IMR-90 (cell line): ENCODE measurements around the gene NUFIP1. TPM values are rescaled to one million over a fixed set of nuclear protein-coding genes. Genes with fewer than 3 reads are reported as not detected.

Experiments used
- ATAC-seq: fragments of 200-7000 bp; cut with Tn5 transposase; 2 replicates; pipeline ENCODE4 v1.9.1; 2020; ENCODE audit warnings: low read depth, mild to moderate bottlenecking, moderate library complexity
- BruUV-seq: library from RNA; stranded (reverse); fragments of 400-500 nt; replicated peaks from 2 replicates; lab custom pipeline; 2021; lab: Mats Ljungman, UMichigan
- CTCF ChIA-PET: fragments of 300-600 bp; formaldehyde crosslinking; extraction: SDS; loops from one replicate; lab custom pipeline; 2021; ENCODE audit warnings: antibody characterized with exemption; lab: Yijun Ruan, JAX
- POLR2A ChIA-PET: fragments of 300-600 bp; sonication (Branson Sonifier 250); formaldehyde crosslinking; loops from one replicate; lab custom pipeline; 2022; ENCODE audit warnings: antibody characterized with exemption; ENCODE audit not compliant: unreplicated experiment; lab: Charles Lee
- DNase-seq: peaks from one replicate; pipeline ENCODE4 v3.0.0; 2013
- H2AFZ ChIP-seq: replicated peaks from 2 replicates; pipeline ENCODE3; 2013; ENCODE audit warnings: low read length, mild to moderate bottlenecking; ENCODE audit not compliant: poor library complexity
- H2AK5ac ChIP-seq: 2 replicates; pipeline ENCODE4 v1.6.1; 2013; ENCODE audit warnings: low read depth, low read length, inconsistent platforms
- H2AK9ac ChIP-seq: replicated peaks from 2 replicates; pipeline ENCODE3; 2013; ENCODE audit warnings: mild to moderate bottlenecking, low read depth, low read length, moderate library complexity; ENCODE audit not compliant: poor library complexity
- H2BK120ac ChIP-seq: 2 replicates; pipeline ENCODE4 v1.6.1; 2013; ENCODE audit warnings: low read depth, low read length, inconsistent platforms
- H2BK15ac ChIP-seq: 3 replicates; pipeline ENCODE4 v1.6.1; 2013; ENCODE audit warnings: low read depth, low read length, inconsistent platforms
- H2BK20ac ChIP-seq: 2 replicates; pipeline ENCODE4 v1.6.1; 2013; ENCODE audit warnings: low read depth, mild to moderate bottlenecking, inconsistent platforms, low read length, moderate library complexity
- H2BK5ac ChIP-seq: 2 replicates; pipeline ENCODE4 v1.6.1; 2013; ENCODE audit warnings: mild to moderate bottlenecking, low read depth, low read length, inconsistent platforms; ENCODE audit not compliant: poor library complexity, severe bottlenecking
- H3K14ac ChIP-seq: replicated peaks from 2 replicates; pipeline ENCODE4 v1.6.1; 2013; ENCODE audit warnings: low read depth, low read length, inconsistent platforms
- H3K18ac ChIP-seq: 2 replicates; pipeline ENCODE4 v1.6.1; 2013; ENCODE audit warnings: low read depth, low read length, control low read depth
- H3K23ac ChIP-seq: 2 replicates; pipeline ENCODE4 v1.6.1; 2013; ENCODE audit warnings: low read depth, low read length, inconsistent platforms
- H3K27ac ChIP-seq: 2 replicates; pipeline ENCODE4 v1.5.1; 2013; ENCODE audit warnings: mild to moderate bottlenecking, control low read depth, low read length; ENCODE audit not compliant: insufficient read depth
- H3K27me3 ChIP-seq: 2 replicates; pipeline ENCODE4 v1.6.1; 2013; ENCODE audit warnings: low read length; ENCODE audit not compliant: control insufficient read depth, insufficient read depth
- H3K36me3 ChIP-seq: 2 replicates; pipeline ENCODE4 v1.6.1; 2013; ENCODE audit warnings: low read length, mixed read lengths; ENCODE audit not compliant: control insufficient read depth, insufficient read depth
- H3K4ac ChIP-seq: 2 replicates; pipeline ENCODE4 v1.6.1; 2013; ENCODE audit warnings: low read depth, low read length, inconsistent platforms
- H3K4me1 ChIP-seq: 2 replicates; pipeline ENCODE4 v1.6.1; 2013; ENCODE audit warnings: low read length, mixed read lengths; ENCODE audit not compliant: control insufficient read depth, insufficient read depth
- H3K4me2 ChIP-seq: 2 replicates; pipeline ENCODE4 v1.6.1; 2013; ENCODE audit warnings: low read depth, mild to moderate bottlenecking, control low read depth, low read length, moderate library complexity
- H3K4me3 ChIP-seq: 2 replicates; pipeline ENCODE4 v1.5.1; 2013; ENCODE audit warnings: low read depth, mild to moderate bottlenecking, control low read depth, low read length, moderate library complexity; ENCODE audit not compliant: insufficient read depth
- H3K56ac ChIP-seq: 2 replicates; pipeline ENCODE4 v1.6.1; 2013; ENCODE audit warnings: low read length, inconsistent platforms; ENCODE audit not compliant: insufficient read depth; ENCODE audit errors: extremely low read depth
- H3K79me1 ChIP-seq, 2 experiments: 2 replicates each; pipeline ENCODE4 v1.6.1; 2013; ENCODE audit warnings: low read length in 2 of 2, inconsistent platforms in 1 of 2, low read depth in 1 of 2
- H3K9ac ChIP-seq: 2 replicates; pipeline ENCODE4 v1.6.1; 2013; ENCODE audit warnings: low read depth, low read length, control low read depth
- H3K9me1 ChIP-seq: 2 replicates; pipeline ENCODE4 v1.6.1; 2013; ENCODE audit warnings: low read length, inconsistent platforms; ENCODE audit not compliant: insufficient read depth
- H3K9me3 ChIP-seq: 2 replicates; pipeline ENCODE4 v1.6.1; 2013; ENCODE audit warnings: low read length; ENCODE audit not compliant: control insufficient read depth, insufficient read depth
- H4K20me1 ChIP-seq: 2 replicates; pipeline ENCODE4 v1.6.1; 2013; ENCODE audit warnings: low read length, inconsistent platforms; ENCODE audit not compliant: insufficient read depth
- H4K5ac ChIP-seq: 2 replicates; pipeline ENCODE4 v1.6.1; 2013; ENCODE audit warnings: mild to moderate bottlenecking, low read depth, low read length, control low read depth
- H4K8ac ChIP-seq, 2 experiments: 2 replicates each; pipeline ENCODE4 v1.6.1; 2013; ENCODE audit warnings: low read depth in 2 of 2, low read length in 2 of 2, control low read depth in 1 of 2, inconsistent platforms in 1 of 2
- H4K91ac ChIP-seq: 2 replicates; pipeline ENCODE4 v1.6.1; 2013; ENCODE audit warnings: low read depth, low read length, inconsistent platforms; ENCODE audit not compliant: insufficient read depth
- CEBPB ChIP-seq: IDR thresholded peaks from 2 replicates; pipeline ENCODE4 v1.6.1; 2012; ENCODE audit warnings: low read depth, low read length, improper control_type of control experiment
- MAZ ChIP-seq: IDR thresholded peaks from 2 replicates; pipeline ENCODE4 v1.6.1; 2012; ENCODE audit warnings: low read depth, mild to moderate bottlenecking, low read length, improper control_type of control experiment, moderate library complexity, borderline replicate concordance
- RAD21 ChIP-seq: IDR thresholded peaks from 2 replicates; pipeline ENCODE4 v1.6.1; 2012; ENCODE audit warnings: low read length, improper control_type of control experiment
- RFX5 ChIP-seq: IDR thresholded peaks from 2 replicates; pipeline ENCODE4 v1.8.0; 2012; ENCODE audit warnings: low read depth, mild to moderate bottlenecking, low read length, moderate library complexity
- WGBS, 2 experiments: methylation state at CpG; one replicate each; pipeline versions ENCODE4 v1.1.5 to v1.1.7; 2013; ENCODE audit warnings: missing lambda C conversion rate in 2 of 2; ENCODE audit not compliant: insufficient read length in 1 of 2; ENCODE audit errors: extremely low coverage in 2 of 2; 5-methylcytosine and 5-hydroxymethylcytosine counted together
- dilution Hi-C: fragments of 300-500 bp; cut with HindIII; formaldehyde crosslinking; loops from one replicate; pipeline ENCODE4 v1.14.3; 2018; ENCODE audit warnings: low sequenced_read_pairs; ENCODE audit not compliant: unreplicated experiment
- in situ Hi-C: fragments of 300-500 bp; cut with MboI; formaldehyde crosslinking; loops from 3 replicates; pipeline ENCODE4 v1.14.3; 2019; ENCODE audit warnings: low sequenced_read_pairs, inconsistent platforms, mixed read lengths
- intact Hi-C: fragments of 100-400 bp; cut with micrococcal nuclease; formaldehyde crosslinking; loops from 2 replicates; pipeline ENCODE4 v1.10.0; 2022
- polyA plus RNA-seq, 3 experiments: library from polyadenylated mRNA; depleted of rRNA; stranded (reverse); fragments of >200 nt; gene quantifications; 2 replicates each; pipeline ENCODE4 v1.2.3, GENCODE V29; 2012; ENCODE audit warnings: low replicate concordance in 1 of 3
- total RNA-seq: library from RNA; depleted of rRNA; stranded (reverse); fragments of >200 nt; gene quantifications from 2 replicates; pipeline ENCODE4 v1.2.3, GENCODE V29; 2012

NUFIP1 gene
- total and polyA plus RNA-seq, 2 of the 4 experiments (the other 2 are of a cell fraction) = 1.4 to 2.3 TPM

DNA sequence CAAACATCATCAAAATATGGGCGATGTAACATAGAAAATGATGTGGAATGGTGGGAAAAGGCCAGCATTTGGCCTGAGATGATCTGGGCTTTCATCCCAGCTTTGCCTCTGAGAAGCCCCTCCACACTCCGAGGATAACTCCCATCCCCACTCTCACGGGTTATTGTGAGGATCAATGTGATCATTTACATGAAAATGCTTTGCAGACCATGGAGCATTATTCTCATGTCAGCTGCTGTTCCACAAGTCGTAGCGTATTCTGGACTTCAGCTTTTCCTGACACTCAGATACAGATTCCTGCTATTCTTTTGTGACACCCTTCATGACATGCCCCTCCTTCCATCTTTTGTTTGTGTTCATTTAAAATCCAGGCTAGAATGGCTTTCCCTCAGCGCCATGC, 86.5 kb downstream of the NUFIP1 start:
- in situ Hi-C loops (no loop called here), dilution Hi-C loops (no loop called here), intact Hi-C loops (loop anchor here (2.0 kb wide), 1 partner anchor 18 kb away; no protein-coding TSS in a partner anchor)
- Histone ChIP-seq H4K91ac (no peak overlapping the region), H3K36me3 (no peaks in the 10 kb centered on the region), H3K14ac (no peak overlapping the region), H2BK15ac (no peak overlapping the region), H3K9ac (no peak overlapping the region), H2AFZ (no peak overlapping the region), H3K9me1 (peaks cover 15% of the 10 kb centered on the region), H2AK9ac (no peak overlapping the region), H3K18ac (no peak overlapping the region), H2BK120ac (no peak overlapping the region), H3K56ac (no peak overlapping the region), H4K5ac (no peak overlapping the region), H4K20me1 (no peaks in the 10 kb centered on the region; the same call in 1 of the 2 replicates), H2AK5ac (no peak overlapping the region), H3K27me3 (no peaks in the 10 kb centered on the region), H3K9me3 (no peaks in the 10 kb centered on the region), H3K23ac (no peak overlapping the region), H3K79me1 (no peaks in the 10 kb centered on the region), H2BK20ac (no peak overlapping the region), H3K27ac (no peak overlapping the region), H3K4me3 (no peak overlapping the region), H3K4me2 (no peak overlapping the region), H3K4me1 (peaks cover 27% of the 10 kb centered on the region), H4K8ac (no peak overlapping the region; a peak in 1 of 4 replicates), H3K4ac (no peak overlapping the region), H2BK5ac (no peak overlapping the region)
- ATAC-seq = no peak
- WGBS, 2 experiments = 100% methylated on average over 2 of the region's 6 CpGs; no CpG with 5 or more reads in 1 of the 2 experiments
- ChIA-PET CTCF (no interaction called here), POLR2A (no interaction called here)
- no TSS peak for BruUV-seq
- no peak for DNase-seq
- TF ChIP-seq CEBPB = no peak
- no peak for TF ChIP-seq MAZ
- TF ChIP-seq RAD21 = no peak
- TF ChIP-seq RFX5 = no peak
